Stimulated activated CD4-positive, alpha-beta T cell treated with anti-CD3 and anti-CD28 coated beads, Interleukin-15, amount 100 ng/mL, for 24 hours (primary cell): ENCODE measurements around the gene GBF1.
"Not testable (repeated sequence)": the region's sequence is repeated elsewhere in the genome, so short reads cannot be mapped to it uniquely, and the experiment has no call there.

Experiments used
- DNase-seq: peaks from one replicate; pipeline ENCODE4 v3.0.0-alpha.2; 2020

The GBF1 gene

DNA sequence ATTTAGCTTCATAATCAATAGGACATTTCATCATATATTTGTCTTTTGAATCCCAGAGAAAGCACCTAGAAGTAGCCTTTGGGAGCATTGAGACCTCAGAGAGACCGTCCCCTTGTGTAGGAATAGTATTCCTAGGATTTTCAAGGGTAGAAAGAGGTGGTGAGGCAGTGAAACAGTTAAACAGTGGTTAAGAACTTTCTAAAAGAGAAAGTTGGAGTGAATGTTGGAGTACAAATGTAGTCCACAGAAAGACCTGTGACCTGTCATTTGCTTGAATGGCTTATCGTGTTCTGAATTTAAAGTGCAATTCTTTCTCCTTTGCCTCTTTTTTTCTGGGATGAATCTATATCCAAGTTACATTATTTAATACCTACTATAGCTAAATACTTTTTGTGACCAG is 30.0 kb downstream of the GBF1 start:
- DNase-seq: no peak

GRCh38 chr10:102279104-102279503 is 33.8 kb downstream of the GBF1 start:
- no peak for DNase-seq

DNA sequence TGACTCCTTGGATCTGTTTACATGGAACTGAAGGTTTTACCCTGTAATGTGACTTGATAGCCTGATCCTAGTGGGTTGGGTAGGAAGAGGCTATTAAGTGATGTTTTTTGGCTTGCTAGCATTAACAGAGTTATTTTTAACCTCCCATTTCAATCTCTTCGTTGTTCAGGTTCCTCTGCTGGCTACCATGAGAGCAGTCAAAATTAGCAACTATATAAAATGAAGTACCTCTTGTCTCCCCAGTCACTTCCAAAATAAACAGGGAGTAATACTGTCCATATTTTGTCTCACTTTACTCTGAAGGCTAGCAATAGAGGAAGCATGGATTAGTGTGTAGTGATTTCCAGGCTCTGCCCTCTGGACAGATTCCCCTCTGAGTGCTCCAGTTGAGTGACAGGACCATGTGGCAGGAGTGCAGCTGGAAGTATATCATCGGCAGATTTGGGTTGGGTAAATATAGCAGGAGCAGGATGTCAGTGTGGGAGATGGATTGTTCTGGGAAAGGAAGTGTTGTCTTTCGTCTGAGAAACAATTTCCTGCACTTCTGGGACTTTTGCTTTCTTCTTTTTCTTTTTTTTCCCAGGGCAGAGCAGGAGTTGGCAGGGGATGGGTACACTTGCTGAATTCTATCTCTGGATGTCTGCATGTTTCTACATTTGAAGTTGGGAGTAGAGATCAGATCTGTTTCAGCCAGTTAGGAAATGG is 35.2 kb downstream of the GBF1 start:
- no peak for DNase-seq

- DNase-seq: no peak
Observed at GRCh38 chr10:102281102-102281487, 35.8 kb downstream of the GBF1 start.

DNA sequence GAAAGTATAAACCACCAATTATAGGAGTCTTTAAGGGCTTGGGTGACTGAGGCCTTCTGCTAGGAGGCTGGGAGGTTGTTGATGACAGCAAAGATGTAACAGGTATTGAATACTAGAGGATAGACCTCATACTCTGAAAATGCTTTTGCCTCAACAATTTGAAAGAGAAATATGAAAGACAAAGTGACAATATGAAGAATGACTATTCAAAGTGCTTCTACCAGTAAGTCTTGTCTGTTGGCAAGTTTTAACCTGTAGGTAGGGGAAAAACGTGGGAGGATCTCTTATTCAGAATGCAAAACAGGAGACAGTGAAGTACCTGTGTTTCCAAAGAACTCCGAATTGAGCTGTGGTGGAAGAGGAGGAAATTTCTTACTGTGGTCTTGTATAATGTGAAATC is 38.2 kb downstream of the GBF1 start:
- DNase-seq: no peak

- no peak for DNase-seq
Observed at GRCh38 chr10:102283890-102284289, 38.6 kb downstream of the GBF1 start.

- no peak for DNase-seq
Observed at GRCh38 chr10:102284531-102284930, 39.2 kb downstream of the GBF1 start.

GRCh38 chr10:102285133-102285532 is 39.8 kb downstream of the GBF1 start:
- DNase-seq: no peak

- DNase-seq: no peak
Observed at GRCh38 chr10:102286216-102286615, 40.9 kb downstream of the GBF1 start.

DNA sequence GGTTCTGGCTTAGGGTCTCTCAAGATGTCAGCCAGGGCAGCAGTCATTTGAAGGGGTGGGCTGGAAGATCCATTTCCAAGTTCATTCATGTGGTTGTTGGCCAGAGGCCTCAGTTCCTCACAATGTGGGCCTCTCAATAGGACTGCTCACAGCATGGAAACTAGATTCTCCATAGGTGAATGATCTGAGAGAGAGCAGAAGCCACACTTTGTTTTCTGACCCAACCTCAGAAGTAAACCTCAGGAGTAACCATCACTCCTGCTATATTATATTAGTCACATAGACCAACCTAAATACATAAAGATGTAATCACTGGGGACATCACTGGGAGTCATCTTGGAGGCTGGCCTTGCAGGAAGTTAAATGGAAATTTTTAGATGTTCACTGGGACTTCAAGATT is 42.2 kb downstream of the GBF1 start:
- no peak for DNase-seq

DNA sequence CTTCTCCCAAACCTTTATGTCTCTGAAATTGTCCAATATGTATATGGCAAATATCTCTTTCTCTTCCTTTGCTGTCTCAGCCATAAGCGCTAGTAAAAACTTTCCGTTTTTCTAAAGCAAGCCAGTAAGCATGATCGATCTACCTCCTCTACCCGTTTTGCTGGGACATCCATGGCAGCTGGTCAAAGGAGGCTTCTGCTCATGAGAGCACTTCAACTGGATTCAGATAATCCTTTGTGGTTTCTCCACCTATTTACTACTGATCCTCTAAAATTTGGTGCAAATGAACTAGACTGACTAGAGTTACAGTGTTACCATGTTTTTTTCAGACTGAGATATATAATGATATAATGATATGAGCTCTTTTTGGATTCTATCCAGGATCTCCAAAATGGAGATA is 42.7 kb downstream of the GBF1 start:
- no peak for DNase-seq

GRCh38 chr10:102289356-102289755 is 44.0 kb downstream of the GBF1 start:
- DNase-seq: no peak

- DNase-seq: no peak
Observed at GRCh38 chr10:102289840-102290239, 44.5 kb downstream of the GBF1 start.

- DNase-seq: no peak
Observed at GRCh38 chr10:102291221-102291905, 46.0 kb downstream of the GBF1 start.

DNA sequence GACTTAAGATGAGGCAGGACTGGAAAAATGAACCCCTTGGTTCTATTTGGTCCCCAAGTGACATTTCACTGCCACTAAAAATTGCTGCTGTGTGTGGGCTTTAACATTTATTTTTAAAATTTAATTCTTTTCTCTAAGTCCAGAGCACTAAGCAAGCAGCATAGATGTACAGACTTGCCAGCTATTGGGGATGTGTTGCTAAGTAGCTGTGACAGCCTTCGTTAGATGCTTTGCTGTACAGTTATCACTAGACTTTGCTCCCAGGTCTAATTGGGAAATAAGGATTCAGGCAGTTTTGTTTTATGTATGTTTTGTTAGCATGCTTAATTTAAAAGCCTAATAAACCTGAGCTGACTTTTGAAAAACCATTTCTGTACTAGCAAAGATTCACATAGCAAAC is 51.8 kb downstream of the GBF1 start:
- DNase-seq: no peak

GRCh38 chr10:102298899-102299298 is 53.6 kb downstream of the GBF1 start:
- no peak for DNase-seq

GRCh38 chr10:102299873-102300272 is 54.5 kb downstream of the GBF1 start:
- no peak for DNase-seq

- no peak for DNase-seq
Observed at GRCh38 chr10:102300278-102300843, 55.0 kb downstream of the GBF1 start.

- DNase-seq: not testable (repeated sequence)
Observed at GRCh38 chr10:102300912-102301311, 55.6 kb downstream of the GBF1 start.

DNA sequence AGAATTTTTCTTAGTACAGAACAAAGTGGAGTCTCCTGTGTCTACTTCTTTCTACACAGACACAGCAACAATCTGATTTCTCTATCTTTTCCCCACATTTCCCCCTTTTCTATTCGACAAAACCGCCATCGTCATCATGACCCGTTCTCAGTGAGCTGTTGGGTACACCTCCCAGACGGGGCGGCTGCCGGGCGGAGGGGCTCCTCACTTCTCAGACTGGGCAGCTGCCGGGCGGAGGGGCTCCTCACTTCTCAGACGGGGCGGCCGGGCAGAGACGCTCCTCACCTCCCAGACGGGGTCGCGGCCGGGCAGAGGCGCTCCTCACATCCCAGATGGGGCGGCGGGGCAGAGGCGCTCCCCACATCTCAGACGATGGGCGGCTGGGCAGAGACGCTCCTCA is 56.0 kb downstream of the GBF1 start:
- not testable (repeated sequence) for DNase-seq

GRCh38 chr10:102302611-102303010 is 57.3 kb downstream of the GBF1 start:
- DNase-seq: no peak

DNA sequence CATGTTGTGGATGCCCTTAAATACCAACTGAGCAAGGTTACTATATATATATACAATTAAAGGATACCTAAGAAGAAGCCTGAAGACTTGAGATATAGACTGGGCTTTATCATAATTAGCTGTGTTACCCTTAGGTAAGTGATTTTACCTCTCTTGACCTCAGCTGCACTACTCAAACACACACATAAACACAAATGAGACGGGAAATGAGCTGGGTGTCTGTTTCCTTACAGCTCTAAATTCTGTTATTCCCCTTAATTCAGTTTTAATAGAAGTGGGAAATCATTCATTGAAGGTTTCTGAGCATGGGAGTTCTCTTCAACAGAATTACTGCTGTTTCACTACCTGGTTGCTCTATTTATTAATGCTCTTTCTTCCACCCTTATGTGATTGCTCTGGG is 60.7 kb downstream of the GBF1 start:
- DNase-seq: no peak

DNA sequence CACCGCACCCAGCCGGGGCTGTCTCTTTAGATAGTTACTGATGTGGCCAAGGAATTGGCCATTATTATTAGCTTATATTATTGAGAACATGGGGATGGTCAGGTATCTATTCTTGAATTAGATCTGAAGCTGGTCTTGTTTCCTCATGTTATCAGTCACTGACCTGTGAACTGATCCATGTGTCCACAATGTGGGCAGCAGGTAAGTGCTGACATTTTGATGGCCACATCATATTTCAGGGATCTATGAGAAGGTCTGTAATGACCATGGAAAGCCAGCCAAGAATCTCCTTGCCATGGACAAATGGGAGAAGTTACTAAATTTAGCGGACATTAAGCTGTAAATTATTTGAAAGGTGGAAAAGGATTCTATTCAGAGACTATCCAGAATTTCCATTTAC is 61.4 kb downstream of the GBF1 start:
- DNase-seq: no peak

DNA sequence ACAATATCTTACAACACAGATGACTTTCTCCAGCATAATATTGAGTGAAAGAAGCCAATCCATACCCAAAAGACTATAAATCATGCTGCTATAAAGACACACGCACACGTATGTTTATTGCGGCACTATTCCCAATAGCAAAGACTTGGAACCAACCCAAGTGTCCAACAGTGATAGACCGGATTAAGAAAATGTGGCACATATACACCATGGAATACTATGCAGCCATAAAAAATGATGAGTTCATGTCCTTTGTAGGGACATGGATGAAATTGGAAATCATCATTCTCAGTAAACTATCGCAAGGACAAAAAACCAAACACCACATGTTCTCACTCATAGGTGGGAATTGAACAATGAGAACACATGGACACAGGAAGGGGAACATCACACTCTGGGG is 63.0 kb downstream of the GBF1 start:
- not testable (repeated sequence) for DNase-seq

DNA sequence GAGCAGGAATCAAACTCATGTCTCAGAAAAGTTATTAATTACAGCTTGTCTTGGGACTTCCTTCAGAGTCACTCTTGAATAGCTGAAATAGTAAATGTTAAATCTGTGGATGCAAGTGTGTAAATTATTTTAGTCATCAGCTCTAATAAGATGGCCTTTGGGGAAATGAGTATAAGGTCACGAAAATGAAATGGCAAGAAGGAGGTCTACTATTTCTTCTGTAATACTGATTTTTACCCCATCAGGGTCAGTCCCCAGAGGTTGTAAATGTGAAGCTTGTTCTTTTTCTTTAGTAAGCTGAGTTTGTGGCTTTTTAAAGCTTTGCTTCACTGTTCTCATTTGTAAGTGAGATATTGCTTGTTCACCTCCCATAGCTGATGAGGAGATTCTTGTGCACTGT is 63.9 kb downstream of the GBF1 start:
- DNase-seq: no peak
